Measurements from ENCODE around the gene RNF31.

The RNF31 gene

DNA sequence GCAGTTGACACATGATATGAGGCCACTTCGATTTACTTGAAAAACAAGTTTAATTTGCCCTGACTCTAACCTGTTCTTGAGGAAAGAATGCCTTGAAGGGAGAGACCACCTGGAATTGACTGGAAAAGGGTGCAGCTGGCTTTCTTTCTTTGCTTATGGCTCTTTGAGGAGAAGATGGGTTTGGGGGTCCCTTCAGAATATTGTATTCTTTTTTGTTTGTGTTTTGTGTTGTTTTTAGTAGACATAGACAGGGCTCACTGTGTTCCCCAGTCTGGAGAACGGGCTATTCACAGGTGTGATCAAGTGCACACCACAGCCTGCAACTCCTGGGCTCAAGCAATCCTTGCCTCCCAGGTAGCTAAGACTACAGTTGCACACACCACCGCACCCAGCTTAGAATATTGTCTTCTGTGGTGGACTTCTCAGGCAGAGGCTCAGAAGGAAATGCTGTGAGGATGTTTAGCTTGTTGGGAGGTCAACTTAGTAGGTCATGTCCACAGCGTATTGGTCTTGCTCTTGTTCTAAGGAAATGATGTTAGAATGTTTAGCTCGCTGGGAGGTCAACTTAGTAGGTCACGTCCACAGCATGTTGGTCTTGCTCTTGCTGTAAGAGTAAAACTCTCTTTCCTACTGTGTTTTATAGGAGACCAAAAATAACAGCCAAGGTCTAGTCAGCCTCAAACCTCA is 31.0 kb upstream of the RNF31 start:
- no peak for DNase-seq (ENCODE audit: low spot score)

DNA sequence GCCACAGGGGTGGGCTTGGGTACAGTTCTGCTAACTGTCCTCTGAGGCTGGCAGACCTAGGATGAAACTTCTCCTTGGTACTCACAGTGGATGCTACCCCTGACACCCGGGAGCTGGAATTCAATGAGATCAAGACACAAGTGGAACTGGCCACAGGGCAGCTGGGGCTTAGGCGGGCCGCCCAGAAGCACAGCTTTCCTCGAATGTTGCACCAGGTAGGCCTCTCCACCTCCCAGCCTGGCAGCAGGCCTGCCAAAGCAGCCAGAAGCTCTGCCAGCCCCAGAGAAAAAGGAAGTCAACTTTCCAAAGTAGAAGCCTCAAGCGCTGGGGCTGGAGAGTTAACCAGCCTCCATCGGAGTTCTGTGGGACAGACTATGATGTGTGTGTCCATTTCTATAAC is 30.1 kb upstream of the RNF31 start:
- no peak for DNase-seq (ENCODE audit: low spot score)

DNA sequence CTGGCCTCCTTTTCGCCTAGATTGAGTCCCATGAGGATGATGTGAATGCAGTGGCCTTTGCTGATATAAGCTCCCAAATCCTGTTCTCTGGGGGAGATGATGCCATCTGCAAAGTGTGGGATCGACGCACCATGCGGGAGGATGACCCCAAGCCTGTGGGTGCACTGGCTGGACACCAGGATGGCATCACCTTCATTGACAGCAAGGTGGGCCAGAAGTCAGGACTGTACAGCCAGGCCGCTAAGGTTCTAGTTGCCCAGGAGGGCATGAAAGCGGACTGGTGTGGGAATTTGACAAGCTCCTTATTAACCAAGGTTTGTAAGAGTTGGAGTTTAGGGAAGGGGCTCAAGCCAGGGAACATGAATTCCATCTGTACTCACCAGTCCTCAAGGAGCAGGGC is 27.6 kb upstream of the RNF31 start:
- no peak for DNase-seq (ENCODE audit: low spot score)

DNA sequence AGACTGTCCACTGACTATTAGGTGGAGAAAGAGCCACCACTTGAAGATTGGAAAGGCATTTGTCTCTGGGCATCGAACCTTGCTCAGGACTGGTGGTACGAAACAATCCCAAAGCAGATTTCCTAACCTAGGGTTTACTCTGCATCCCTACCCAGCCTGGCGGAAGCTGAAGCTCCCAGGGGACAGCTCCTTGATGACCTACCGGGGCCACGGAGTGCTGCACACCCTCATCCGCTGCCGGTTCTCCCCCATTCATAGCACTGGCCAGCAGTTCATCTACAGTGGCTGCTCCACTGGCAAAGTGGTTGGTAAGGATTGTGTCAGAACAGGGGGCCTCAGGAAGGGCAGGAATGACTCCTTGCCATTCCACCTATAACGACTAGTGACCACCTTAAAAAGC is 26.1 kb upstream of the RNF31 start:
- no peak for DNase-seq (ENCODE audit: low spot score)

DNA sequence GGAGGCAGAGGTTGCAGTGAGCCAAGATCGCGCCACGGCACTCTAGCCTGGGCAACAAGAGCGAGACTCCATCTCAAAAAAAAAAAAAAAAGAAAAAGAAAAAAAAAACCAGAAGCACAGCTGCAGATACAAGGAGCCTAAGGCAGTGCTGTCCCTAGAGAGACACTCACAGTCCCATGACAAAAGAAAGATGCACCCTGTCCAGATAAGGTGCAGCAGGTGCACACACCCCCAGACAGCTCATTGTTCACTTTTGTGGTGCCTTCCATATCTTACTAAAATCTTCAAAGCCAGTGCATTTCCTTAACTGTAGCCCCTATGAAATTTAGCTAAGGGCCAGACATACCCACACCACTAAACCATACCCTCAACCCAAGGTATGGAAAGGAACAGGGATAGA is 24.9 kb upstream of the RNF31 start:
- no peak for DNase-seq (ENCODE audit: low spot score)

DNA sequence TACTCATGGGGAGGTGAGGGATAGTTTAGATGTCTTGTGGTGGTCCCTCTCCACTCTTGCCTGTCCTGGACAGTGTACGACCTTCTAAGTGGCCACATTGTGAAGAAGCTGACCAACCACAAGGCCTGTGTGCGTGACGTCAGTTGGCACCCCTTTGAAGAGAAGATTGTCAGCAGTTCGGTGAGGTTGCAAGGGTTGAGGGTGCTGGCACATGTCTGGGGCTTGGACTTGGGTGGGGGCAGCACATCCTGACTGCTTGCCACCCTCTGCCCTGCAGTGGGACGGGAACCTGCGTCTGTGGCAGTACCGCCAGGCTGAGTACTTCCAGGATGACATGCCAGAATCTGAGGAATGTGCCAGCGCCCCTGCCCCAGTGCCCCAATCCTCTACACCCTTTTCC is 24.4 kb upstream of the RNF31 start:
- DNase-seq (ENCODE audit: low spot score): no peak

DNA sequence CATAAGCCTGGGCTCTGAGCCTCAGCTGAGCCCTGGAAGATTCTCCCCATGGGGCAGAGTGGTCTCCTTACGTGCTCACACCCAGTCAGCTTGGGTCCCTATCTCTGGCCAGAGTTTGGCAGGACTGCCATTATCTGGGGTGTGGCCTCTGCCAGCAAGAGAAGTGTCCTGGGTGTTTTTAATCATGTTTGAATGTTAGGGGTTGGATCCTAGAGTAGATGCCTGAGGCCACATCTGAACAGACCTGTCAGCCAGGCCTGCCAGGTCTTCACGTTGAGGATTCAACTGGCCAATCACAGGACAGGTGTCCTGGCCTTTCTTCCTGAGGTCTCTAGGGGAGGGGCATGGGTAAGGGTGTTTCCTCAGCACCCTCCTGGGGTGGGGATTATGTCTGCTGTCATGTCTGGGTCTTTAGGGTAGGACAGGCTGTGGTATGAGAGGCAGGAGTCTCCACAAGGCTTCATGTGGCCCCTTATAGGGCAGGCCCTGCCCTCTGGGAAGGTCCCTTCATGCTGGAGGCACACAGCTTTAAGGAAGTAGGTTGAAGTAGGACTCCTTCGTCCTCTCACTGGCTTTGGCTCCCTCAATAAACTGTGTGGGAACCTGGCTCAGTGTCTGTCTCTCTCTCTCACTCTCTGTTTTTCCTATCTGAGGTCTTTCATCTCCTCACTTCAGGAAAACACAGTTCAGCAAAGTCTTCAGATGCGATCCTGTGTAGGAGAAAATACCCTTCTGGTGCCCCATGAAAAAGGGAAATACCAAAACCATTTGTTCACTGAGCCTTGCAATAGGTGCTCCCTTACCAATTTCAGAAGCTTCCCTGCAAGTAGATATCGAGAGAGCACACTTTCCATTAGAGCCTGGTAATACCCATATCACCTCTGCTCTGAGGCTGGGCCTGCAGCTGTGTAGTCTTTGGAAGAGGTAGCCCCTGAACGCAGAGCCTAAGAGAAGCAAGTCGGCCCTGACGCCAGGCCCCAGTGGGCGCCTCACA is 23.6 kb upstream of the RNF31 start:
- DNase-seq (ENCODE audit: low spot score): no peak

DNA sequence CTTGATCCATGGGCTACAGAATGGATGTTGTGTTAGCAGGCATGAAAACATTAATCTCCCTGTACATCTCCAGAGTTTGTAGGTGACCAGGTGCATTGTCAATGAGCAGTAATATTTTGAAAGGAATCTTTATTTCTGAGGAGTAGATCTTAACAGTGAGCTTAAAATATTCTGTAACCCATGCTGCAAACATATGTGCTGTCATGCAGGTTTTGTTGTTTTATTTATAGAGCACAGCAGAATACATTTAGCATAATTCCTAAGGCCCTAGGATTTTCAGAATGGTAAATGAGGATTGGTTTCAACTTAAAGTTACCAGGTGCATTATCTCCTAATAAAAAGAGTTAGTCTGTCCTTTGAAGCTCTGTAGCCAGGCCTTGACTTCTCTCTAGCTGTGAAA is 20.4 kb upstream of the RNF31 start:
- DNase-seq (ENCODE audit: low spot score): no peak

DNA sequence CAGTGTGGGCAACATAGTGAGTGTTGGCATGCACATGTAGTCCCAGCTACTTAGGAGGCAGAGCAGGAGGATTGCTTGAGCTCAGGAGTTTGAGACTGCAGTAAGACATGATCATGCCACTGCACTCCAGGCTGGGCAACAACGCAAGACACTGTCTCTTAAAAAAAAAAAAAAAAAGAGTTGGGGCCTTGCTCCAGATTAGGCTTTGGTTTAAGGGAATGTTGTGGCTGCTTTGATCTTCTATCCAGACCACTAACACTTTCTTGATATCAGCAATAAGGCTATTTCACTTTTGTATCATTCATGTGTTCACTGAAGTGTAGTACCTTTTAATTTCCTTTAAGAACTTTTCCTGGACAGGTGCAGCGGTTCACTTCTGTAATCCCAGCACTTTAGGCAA is 19.6 kb upstream of the RNF31 start:
- no peak for DNase-seq (ENCODE audit: low spot score)

DNA sequence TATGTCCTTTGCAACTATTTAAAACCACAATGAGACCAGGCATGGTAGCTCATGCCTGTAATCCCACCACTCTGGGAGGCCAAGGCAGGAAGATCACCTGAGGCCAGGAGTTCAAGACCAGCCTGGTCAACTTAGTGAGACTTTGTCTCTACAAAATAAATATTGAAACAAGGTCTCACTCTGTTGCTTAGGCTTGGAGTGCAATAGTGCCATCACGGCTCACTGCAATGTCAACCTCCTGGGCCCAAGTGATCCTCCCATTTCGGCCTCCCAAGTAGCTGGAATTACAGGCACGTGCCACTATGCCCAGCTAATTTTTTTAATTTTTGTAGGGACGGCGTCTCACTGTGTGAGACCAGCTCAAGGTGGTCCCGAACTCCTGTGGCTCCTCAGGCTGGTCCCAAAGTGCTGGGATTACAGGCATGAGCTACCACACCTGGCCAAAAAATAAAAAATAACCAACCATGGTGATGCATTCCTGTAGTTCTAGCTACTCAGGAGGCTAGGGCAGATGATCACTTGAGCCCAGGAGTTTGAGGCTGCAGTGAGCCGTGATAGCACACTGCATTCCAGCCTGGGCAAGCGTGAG is 17.8 kb upstream of the RNF31 start:
- DNase-seq (ENCODE audit: low spot score): no peak

DNA sequence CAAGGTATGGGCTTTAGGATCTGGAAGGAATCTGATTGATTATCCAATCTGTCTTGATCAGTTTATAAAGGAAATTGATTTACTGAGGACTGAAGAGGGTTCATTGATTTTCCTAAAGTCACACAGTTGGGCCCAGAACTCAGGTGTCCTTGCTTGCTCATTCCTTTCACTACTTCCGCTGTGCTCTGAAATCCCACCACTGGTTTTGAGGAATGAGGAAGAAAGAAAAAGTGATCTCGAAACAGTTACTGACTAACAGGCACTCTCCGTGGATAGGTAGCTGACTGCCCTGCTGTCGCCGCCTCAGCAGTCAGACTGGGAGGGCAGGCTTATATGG is 16.9 kb upstream of the RNF31 start, which contains the start of gene FITM1:
FITM1 (plus strand) TSS at position 280 of the 337 bp plus-strand sequence. CDS start 905 bp downstream, outside the sequence.
- no peak for DNase-seq (ENCODE audit: low spot score)

DNA sequence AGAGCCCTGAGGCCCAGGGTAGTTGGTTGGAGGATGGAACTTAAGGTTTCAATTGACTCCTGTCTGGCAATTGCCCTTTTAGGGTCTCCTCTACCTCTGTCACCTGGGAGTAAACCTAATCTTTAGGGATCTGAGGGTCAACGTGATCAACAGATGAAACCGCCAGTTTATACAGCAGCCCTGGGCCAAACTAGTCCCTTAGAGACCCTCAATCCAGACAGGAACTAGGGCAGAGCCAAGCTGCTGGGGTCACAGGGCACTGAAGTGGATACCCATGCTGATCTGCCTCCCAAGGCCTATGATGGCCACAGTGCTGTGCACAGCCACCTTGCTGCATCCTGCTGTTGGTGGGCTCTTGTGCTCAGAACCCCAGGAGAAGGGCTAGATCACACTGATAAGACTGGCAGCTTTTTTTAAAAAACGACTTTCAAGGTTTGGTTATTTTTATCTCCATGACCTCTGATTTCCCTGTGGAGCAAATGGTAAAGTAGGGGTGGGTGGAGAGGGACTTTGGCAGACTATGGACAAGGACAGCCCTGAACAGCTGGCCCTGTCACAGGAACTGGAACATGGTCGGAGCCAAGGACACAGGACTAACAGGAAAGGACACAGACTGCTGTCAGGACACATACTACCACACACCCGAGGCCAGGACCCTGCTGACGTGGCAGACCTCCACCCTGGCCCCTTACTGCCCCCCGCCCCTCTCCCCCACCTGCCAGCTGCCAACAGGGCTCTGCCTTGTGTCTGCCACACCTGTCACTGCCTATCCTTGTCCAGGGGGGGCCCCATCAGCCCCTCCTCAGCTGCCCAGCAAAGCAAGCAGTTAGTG is 16.4 kb upstream of the RNF31 start:
- DNase-seq (ENCODE audit: low spot score): peak; percentile 66

DNA sequence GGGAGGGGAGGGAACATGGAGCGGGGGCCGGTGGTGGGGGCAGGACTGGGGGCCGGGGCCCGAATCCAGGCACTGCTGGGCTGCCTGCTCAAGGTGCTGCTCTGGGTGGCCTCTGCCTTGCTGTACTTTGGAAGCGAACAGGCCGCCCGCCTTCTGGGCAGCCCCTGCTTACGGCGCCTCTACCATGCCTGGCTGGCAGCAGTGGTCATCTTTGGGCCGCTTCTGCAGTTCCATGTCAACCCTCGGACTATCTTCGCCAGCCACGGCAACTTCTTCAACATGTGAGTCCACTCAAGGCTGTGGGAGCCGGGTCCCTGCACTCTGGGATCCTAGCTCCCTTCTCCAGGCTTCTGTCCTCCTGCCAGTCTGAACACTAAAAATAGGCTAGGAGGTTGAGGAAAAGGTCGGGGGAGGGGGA is 15.7 kb upstream of the RNF31 start:
- no peak for DNase-seq (ENCODE audit: low spot score)

DNA sequence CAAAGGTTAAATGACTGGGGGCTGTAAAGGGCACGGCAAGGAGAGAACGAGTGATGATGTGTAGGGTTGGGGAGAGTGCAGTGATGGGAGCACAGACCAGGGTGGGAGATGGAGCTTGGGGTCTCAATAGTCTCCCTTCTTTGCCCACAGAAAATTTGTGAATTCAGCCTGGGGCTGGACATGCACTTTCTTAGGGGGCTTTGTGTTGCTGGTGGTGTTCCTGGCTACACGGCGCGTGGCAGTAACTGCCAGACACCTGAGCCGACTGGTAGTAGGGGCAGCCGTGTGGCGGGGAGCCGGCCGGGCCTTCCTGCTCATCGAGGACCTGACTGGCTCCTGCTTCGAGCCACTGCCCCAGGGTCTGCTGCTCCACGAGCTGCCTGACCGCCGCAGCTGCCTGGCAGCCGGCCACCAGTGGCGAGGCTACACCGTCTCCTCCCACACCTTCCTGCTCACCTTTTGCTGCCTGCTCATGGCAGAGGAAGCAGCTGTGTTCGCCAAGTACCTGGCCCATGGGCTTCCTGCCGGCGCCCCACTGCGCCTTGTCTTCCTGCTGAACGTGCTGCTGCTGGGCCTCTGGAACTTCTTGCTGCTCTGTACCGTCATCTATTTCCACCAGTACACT is 15.1 kb upstream of the RNF31 start:
- DNase-seq (ENCODE audit: low spot score): no peak

DNA sequence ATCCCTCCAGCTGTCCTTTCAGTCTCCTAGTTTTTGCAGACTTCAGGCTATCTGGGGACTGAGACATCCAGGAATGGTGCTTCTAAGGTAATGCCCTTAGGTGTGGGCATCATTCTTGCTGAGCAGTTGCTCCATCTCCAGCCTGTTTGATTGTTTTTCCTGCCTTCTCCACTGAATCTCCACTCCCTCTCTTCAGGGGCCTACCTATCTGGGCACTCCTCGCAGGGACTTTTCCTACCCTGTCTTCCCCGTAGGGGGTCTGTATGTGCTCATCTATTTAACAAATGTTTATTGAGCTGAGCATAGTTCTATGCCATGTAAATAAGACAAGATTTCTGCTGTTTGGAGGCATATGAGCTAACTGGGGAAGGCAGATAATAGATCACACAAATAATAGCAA is 14.3 kb upstream of the RNF31 start:
- no peak for DNase-seq (ENCODE audit: low spot score)

DNA sequence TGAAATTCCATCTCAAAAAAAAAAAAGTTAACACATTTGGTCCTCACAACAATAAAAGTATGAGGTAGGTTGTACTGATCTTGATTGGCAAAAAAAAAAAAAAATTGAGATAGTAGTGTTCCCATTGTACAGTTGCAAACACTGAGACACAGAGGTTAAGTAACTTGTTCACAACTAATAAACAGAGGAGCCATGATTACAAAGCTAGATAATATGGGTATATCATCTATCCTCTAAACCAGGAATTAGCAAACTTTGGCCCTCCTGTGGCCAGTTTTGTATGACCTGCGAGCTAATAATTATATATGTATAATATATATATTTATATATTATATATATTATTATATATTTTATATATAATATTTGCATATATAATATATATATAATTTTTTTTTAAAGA is 13.6 kb upstream of the RNF31 start:
- DNase-seq (ENCODE audit: low spot score): no peak

DNA sequence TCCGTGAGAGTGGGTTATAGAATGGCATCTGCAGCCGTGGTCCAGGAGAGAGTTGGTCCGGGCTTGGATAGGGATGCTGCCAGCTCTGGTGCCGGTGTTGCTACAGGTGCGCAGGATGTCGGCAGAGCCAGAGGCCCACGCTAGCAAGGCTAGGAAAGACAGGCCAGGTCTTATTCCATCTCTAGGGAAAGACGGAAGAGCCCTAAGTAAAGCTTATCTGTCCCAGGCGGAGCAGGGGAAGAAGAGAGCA is 11.8 kb upstream of the RNF31 start:
- no peak for DNase-seq (ENCODE audit: low spot score)

DNA sequence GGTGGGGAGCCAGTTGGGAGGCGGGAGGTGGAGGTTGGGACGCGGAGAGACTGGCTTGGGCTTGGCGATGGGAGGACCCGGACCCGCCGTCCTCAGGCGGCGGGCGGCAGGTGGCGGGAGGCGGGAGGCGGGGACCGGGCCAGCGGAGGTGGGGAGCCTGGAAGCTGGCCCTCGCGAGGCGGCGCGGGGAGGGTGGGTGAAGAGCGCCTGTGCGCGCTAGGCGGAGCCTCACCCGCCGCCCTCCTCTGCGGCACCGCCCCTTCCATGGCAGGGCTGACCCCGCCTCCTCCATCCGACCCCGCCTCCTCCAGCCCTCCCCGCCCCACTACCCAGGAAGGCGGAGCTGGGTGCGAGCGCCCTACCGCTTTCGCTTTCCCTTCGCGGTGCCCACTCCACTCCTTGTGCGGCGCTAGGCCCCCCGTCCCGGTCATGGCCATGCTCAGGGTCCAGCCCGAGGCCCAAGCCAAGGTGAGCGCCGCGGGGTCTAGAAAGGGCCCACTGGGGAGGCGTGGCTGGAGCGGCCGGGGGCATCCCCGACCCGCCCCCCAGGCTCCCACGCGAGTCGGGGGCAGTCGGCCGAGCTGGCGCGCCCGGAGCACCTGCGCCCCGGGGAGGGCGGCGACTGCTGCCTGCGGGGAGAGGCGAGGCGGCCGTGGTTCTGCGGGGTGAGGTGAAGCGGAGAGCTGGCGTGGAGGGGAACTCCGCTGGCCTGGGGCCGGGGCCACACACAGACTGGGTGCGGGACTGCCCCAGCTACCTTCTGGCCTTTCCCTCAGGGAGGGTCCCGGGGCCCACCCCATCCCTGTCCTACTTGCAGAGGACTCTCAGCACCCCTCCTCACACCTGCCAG is 11.2 kb upstream of the RNF31 start, which contains the start of gene PSME1:
PSME1 (plus strand) TSS at position 361 of the 850 bp plus-strand sequence; CDS start at position 430, 69 bp downstream.
- peak; percentile 89 for DNase-seq (ENCODE audit: low spot score)

DNA sequence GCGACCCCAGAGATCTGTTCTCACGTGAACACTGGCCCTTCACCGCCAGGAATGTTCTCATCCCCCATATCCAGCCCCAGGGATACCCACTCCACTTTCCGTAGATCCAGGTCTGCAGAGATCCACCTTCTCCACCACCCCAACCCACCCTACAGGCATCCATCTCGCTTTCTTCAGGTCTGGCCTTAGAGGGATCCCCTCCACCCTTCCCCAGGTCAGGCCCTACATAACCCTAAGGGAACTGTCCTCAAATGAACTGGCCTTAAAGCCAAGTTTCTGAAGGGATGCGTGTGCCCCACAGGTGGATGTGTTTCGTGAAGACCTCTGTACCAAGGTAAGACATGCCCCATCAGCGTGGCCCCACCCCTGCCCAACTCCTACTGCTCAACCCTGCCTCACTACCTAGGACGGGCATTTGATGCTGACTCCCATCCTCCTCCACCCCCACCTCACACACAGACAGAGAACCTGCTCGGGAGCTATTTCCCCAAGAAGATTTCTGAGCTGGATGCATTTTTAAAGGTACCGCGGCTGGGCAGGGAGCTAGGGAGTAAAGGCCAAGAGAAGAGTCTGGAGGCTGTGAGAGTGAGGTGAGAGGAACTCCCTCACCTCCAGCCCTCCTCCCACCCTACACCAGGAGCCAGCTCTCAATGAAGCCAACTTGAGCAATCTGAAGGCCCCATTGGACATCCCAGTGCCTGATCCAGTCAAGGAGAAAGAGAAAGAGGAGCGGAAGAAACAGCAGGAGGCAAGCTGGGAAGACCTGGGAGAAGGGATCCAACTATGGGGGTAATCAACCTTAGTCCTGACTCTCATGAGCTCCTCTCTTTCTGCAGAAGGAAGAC is 10.4 kb upstream of the RNF31 start:
- DNase-seq (ENCODE audit: low spot score): no peak
